ENCODE data around the gene EPHB1. TPM values are rescaled to one million over a fixed set of nuclear protein-coding genes. Genes with fewer than 3 reads are reported as not detected.

The EPHB1 gene
- total RNA-seq, 4 donors from 2014 or later, result 2.3 to 5.6 (median 4.6) TPM

GRCh38 chr3:135213822-135214221, 418.8 kb downstream of the EPHB1 start:
- H3K4me3 ChIP-seq (replicated peaks in 1 of 3), result no peak overlapping the region
- intact Hi-C loops (cut with DNase I), result no loop called here
- H3K9me3 ChIP-seq, result no peaks in the 10 kb centered on the region
- H3K27me3 ChIP-seq, result no peaks in the 10 kb centered on the region
- TF ChIP-seq POLR2A (IDR thresholded peaks at IDR 0.05) (no peak), CTCF (IDR thresholded peaks at IDR 0.05) (no peak)
- no peaks in the 10 kb centered on the region for H3K4me1 ChIP-seq
- H3K36me3 ChIP-seq, result no peaks in the 10 kb centered on the region
- DNase-seq, result no peak
- 73 to 75% methylated on average over 5 of the region's 5 CpGs for WGBS, 2 donors
- H3K27ac ChIP-seq, result no peak overlapping the region

GRCh38 chr3:135214400-135214799, 419.3 kb downstream of the EPHB1 start:
- 84 to 87% methylated on average over 5 of the region's 5 CpGs for WGBS, 2 donors
- TF ChIP-seq POLR2A (IDR thresholded peaks at IDR 0.05), result no peak
- TF ChIP-seq CTCF (IDR thresholded peaks at IDR 0.05), result no peak
- no peak overlapping the region for H3K27ac ChIP-seq
- intact Hi-C loops (cut with DNase I), result no loop called here
- H3K4me3 ChIP-seq (replicated peaks in 1 of 3), result no peak overlapping the region
- H3K27me3 ChIP-seq, result no peaks in the 10 kb centered on the region
- no peaks in the 10 kb centered on the region for H3K36me3 ChIP-seq
- H3K4me1 ChIP-seq, result no peaks in the 10 kb centered on the region
- no peak for DNase-seq
- H3K9me3 ChIP-seq, result no peaks in the 10 kb centered on the region

GRCh38 chr3:135215516-135215915, 420.5 kb downstream of the EPHB1 start:
- Histone ChIP-seq H3K4me3 (replicated peaks in 1 of 3) (no peak overlapping the region), H3K36me3 (no peaks in the 10 kb centered on the region), H3K27me3 (no peaks in the 10 kb centered on the region), H3K4me1 (no peaks in the 10 kb centered on the region), H3K27ac (no peak overlapping the region), H3K9me3 (no peaks in the 10 kb centered on the region)
- WGBS, 2 donors, result 81 to 83% methylated on average over 6 of the region's 6 CpGs
- TF ChIP-seq CTCF (IDR thresholded peaks at IDR 0.05) (no peak), POLR2A (IDR thresholded peaks at IDR 0.05) (no peak)
- no peak for DNase-seq
- intact Hi-C loops (cut with DNase I), result no loop called here

GRCh38 chr3:135216659-135217058, 421.6 kb downstream of the EPHB1 start:
- H3K4me1 ChIP-seq, result no peaks in the 10 kb centered on the region
- H3K36me3 ChIP-seq, result no peaks in the 10 kb centered on the region
- H3K4me3 ChIP-seq (replicated peaks in 1 of 3), result no peak overlapping the region
- no peak for DNase-seq
- no peaks in the 10 kb centered on the region for H3K9me3 ChIP-seq
- 82 to 85% methylated on average over 3 of the region's 3 CpGs for WGBS, 2 donors
- intact Hi-C loops (cut with DNase I), result no loop called here
- H3K27me3 ChIP-seq, result no peaks in the 10 kb centered on the region
- TF ChIP-seq POLR2A (IDR thresholded peaks at IDR 0.05) (no peak), CTCF (IDR thresholded peaks at IDR 0.05) (no peak)
- no peak overlapping the region for H3K27ac ChIP-seq

- WGBS, 2 donors, result 78 to 82% methylated on average over 3 of the region's 3 CpGs
- intact Hi-C loops (cut with DNase I), result no loop called here
Observed at GRCh38 chr3:135217730-135218129, 422.7 kb downstream of the EPHB1 start.

More at GRCh38 chr3:135217730-135218129, 422.7 kb downstream of the EPHB1 start:
- Histone ChIP-seq H3K9me3 (no peaks in the 10 kb centered on the region), H3K27ac (no peak overlapping the region), H3K4me1 (no peaks in the 10 kb centered on the region), H3K36me3 (no peaks in the 10 kb centered on the region), H3K4me3 (replicated peaks in 1 of 3) (no peak overlapping the region), H3K27me3 (no peaks in the 10 kb centered on the region)
- no peak for TF ChIP-seq CTCF (IDR thresholded peaks at IDR 0.05)
- no peak for TF ChIP-seq POLR2A (IDR thresholded peaks at IDR 0.05)
- DNase-seq, result no peak

All from thyroid gland (tissue), 4 donors.